Gastroesophageal sphincter (tissue), 4 donors: Measurements from ENCODE around the gene CHRNB2. TPM values are rescaled to one million over a fixed set of nuclear protein-coding genes. Genes with fewer than 3 reads are reported as not detected.
A peak's percentile ranks its signal among the peaks of the same experiment; 100 is the strongest.

ENCODE experiments used
- ATAC-seq: fragments of 150-250 bp; one replicate; pipeline ENCODE4 v1.9.1; 2016; ENCODE audit warnings: mild to moderate bottlenecking, moderate library complexity
- H3K27ac ChIP-seq, 4 donors: fragments of 200-600 bp; sonication (generic) in 3 of 4; 1 replicate in 3 of 4; 2 replicates in 1 of 4; pipeline ENCODE4 v1.5.1; 2016 to 2019
- H3K27me3 ChIP-seq: fragments of 200-600 bp; sonication (generic); one replicate; pipeline ENCODE4 v1.5.1; 2019
- H3K36me3 ChIP-seq, 2 donors: fragments of 200-600 bp; sonication (generic); one replicate each; pipeline ENCODE4 v1.5.1; 2019; ENCODE audit warnings: control low read depth in 1 of 2
- H3K4me1 ChIP-seq, 3 donors: fragments of 200-600 bp; sonication (generic); 1 replicate in 2 of 3; 2 replicates in 1 of 3; pipeline ENCODE4 v1.5.1; 2016 to 2019; ENCODE audit warnings: control low read depth in 2 of 3
- H3K4me3 ChIP-seq, 2 donors: fragments of 200-600 bp; sonication (generic); one replicate each; pipeline ENCODE4 v1.5.1; 2019; ENCODE audit warnings: mild to moderate bottlenecking in 1 of 2, moderate library complexity in 1 of 2
- H3K9me3 ChIP-seq, 3 donors: fragments of 200-600 bp; sonication (generic); one replicate each; pipeline ENCODE4 v1.5.1; 2017 to 2019; ENCODE audit warnings: control low read depth in 2 of 3
- EP300 ChIP-seq: sonication (generic); formaldehyde crosslinking; IDR thresholded peaks from one replicate; pipeline ENCODE4 v1.6.1; 2017; ENCODE audit warnings: antibody characterized with exemption, mild to moderate bottlenecking
- POLR2A ChIP-seq, 2 donors: fragments of 450-650 bp; IDR thresholded peaks; one replicate each; pipeline ENCODE4 v1.6.1; 2017; ENCODE audit warnings: antibody characterized with exemption in 2 of 2, mild to moderate bottlenecking in 2 of 2, moderate library complexity in 1 of 2
- POLR2AphosphoS5 ChIP-seq: sonication (generic); formaldehyde crosslinking; IDR thresholded peaks from one replicate; pipeline ENCODE4 v1.6.1; 2017; ENCODE audit warnings: antibody characterized with exemption
- WGBS, 2 donors: methylation state at CpG; one replicate each; pipeline ENCODE4 v1.1.5; 2018; ENCODE audit warnings: low coverage in 1 of 2; 5-methylcytosine and 5-hydroxymethylcytosine counted together
- total RNA-seq, 4 donors: library from RNA; depleted of rRNA; stranded (reverse); fragments of >200 nt; gene quantifications; one replicate each; pipeline ENCODE4 v1.1.0, GENCODE V29; 2016
- TF ChIP-seq, protein P1 (sequence below), 4 experiments: fragments of 200-600 bp in 2 of 4; fragments of 450-650 bp in 2 of 4; sonication (generic) in 1 of 4; IDR thresholded peaks; one replicate each; pipeline ENCODE4 v1.5.1; 2017 to 2019; ENCODE audit warnings: antibody characterized with exemption in 4 of 4, mild to moderate bottlenecking in 2 of 4, moderate library complexity in 2 of 4

CHRNB2 gene
- total RNA-seq, 4 donors from 2014 or later, result 0.08 to 0.45 (median 0.13) TPM; not detected in 1

DNA sequence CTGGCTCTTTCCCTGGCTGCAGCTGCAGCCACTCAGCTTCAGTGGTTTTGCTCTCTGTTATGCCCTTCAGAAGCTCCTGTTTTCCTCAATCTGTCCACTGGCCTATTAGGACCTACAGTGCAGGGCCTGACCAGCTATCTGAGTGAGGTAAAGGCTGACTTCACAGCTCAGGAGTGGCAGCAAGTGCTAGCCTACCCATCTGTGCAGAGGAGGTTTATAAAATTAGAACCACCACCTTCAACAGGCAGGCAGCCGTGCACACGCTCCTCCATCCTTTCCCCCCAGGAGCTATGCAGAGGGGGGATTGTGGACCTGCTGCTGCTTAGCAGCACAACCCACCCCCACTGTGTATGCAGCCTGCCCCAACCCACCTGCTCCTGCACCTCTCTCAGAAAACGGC is 32.1 kb downstream of the CHRNB2 start:
- Histone ChIP-seq H3K4me1 (peaks cover 0 to 66% (median 14%) of the 10 kb centered on the region in 3 donors), H3K27ac (peak overlapping the region in 2 of 4 donors; percentile 32 to 53), H3K27me3 (no peaks in the 10 kb centered on the region), H3K36me3 (peaks cover 0 to 79% of the 10 kb centered on the region in 2 donors), H3K4me3 (no peak overlapping the region), H3K9me3 (no peaks in the 10 kb centered on the region)
- no peak for ATAC-seq
- 75% methylated on average over 2 of the region's 3 CpGs; no CpG with 5 or more reads in 1 of the 2 donors for WGBS, 2 donors
- TF ChIP-seq POLR2A (IDR thresholded peaks at IDR 0.05), result no peak
- no peak for TF ChIP-seq POLR2AphosphoS5
- TF ChIP-seq, protein P1, sequence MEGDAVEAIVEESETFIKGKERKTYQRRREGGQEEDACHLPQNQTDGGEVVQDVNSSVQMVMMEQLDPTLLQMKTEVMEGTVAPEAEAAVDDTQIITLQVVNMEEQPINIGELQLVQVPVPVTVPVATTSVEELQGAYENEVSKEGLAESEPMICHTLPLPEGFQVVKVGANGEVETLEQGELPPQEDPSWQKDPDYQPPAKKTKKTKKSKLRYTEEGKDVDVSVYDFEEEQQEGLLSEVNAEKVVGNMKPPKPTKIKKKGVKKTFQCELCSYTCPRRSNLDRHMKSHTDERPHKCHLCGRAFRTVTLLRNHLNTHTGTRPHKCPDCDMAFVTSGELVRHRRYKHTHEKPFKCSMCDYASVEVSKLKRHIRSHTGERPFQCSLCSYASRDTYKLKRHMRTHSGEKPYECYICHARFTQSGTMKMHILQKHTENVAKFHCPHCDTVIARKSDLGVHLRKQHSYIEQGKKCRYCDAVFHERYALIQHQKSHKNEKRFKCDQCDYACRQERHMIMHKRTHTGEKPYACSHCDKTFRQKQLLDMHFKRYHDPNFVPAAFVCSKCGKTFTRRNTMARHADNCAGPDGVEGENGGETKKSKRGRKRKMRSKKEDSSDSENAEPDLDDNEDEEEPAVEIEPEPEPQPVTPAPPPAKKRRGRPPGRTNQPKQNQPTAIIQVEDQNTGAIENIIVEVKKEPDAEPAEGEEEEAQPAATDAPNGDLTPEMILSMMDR (IDR thresholded peaks at IDR 0.05), result no peak
- no peak for TF ChIP-seq EP300

DNA sequence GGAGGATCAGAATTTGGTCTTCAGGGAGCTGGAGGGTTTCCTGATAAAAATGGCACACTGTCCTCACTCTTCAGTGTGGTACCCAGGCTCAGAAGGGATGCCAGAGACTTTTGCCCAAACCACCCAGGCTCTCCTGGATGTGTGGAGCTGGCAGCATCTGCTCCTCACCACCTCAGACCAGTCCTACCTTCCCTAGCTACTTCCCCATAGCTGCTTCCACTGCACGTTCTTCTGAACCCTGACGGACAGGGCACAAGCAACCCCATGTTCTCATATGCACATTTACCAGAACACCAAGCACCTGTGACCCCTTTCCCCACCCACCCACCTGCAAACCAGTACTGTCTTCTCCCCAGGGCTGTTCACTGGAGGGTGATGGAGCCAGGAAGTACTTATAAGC is 35.7 kb downstream of the CHRNB2 start:
- 30 to 55% methylated on average over 2 of the region's 2 CpGs for WGBS, 2 donors
- ATAC-seq, result no peak
- TF ChIP-seq, protein P1 (IDR thresholded peaks at IDR 0.05), result no peak
- TF ChIP-seq EP300, result no peak
- no peak for TF ChIP-seq POLR2AphosphoS5
- no peak for TF ChIP-seq POLR2A (IDR thresholded peaks at IDR 0.05)
- Histone ChIP-seq H3K9me3 (no peaks in the 10 kb centered on the region), H3K27me3 (no peaks in the 10 kb centered on the region), H3K36me3 (peaks cover 0 to 42% of the 10 kb centered on the region in 2 donors), H3K27ac (no peak overlapping the region), H3K4me3 (no peak overlapping the region), H3K4me1 (peaks cover 0 to 91% (median 24%) of the 10 kb centered on the region in 3 donors)

DNA sequence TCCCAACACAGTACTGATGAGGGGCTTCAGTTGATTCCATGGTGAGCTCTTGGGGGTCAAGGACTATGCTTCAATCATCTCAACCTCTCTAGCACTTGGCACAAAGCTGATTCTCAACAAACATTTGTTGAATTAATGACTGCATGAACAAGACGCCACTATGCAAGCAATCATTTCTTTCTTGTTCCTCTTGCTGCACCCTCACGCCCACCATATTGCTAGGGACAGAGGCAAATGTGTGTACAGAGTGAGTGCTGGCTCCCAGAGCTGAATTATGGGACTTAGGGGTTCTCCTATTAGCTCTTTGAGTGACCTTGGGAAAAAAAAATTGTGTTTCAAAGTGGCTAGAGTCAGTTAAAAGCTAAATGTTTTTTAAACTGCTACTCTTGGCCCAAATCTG is 38.0 kb downstream of the CHRNB2 start:
- no peaks in the 10 kb centered on the region for H3K9me3 ChIP-seq
- no peak overlapping the region for H3K4me3 ChIP-seq
- no peak overlapping the region for H3K27ac ChIP-seq
- peaks cover 0 to 81% (median 10%) of the 10 kb centered on the region in 3 donors for H3K4me1 ChIP-seq
- H3K27me3 ChIP-seq, result no peaks in the 10 kb centered on the region
- H3K36me3 ChIP-seq, result peaks cover 0 to 20% of the 10 kb centered on the region in 2 donors
- TF ChIP-seq POLR2A (IDR thresholded peaks at IDR 0.05) (no peak), EP300 (no peak), POLR2AphosphoS5 (no peak)
- TF ChIP-seq, protein P1 (IDR thresholded peaks at IDR 0.05), result no peak
- WGBS, 2 donors, result 58 to 60% methylated on average over 2 of the region's 2 CpGs
- ATAC-seq, result no peak

DNA sequence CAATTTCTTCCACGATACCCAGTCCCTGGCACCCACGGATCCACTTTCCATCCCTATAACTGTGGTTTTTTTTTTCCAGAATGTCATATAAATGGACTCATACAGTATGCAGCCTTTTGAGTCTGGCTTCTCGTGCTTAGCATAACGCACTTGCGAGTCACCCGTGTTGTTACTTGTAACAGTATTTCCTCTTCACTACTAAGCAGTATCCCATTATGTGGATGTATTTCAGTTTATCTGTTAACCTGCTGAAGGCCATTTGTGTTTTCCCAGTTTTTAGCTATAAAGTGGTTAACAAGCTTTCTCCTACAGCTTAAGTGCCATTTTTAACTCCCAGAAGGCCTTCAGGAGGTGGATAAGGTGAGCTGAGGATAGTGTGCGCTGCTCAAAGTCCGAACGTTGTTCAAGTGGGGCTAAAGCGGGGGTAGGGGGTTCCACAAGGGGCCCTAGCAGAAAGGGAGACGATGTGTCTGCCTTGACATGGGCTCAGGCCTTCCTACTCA is 39.6 kb downstream of the CHRNB2 start:
- Histone ChIP-seq H3K27me3 (no peaks in the 10 kb centered on the region), H3K9me3 (no peaks in the 10 kb centered on the region), H3K4me1 (peaks cover 0 to 74% (median 10%) of the 10 kb centered on the region in 3 donors), H3K4me3 (peak overlapping the region; percentile 81 to 83), H3K36me3 (peaks cover 0 to 4% of the 10 kb centered on the region in 2 donors), H3K27ac (peak overlapping the region; percentile 80 to 100 (median 96))
- TF ChIP-seq POLR2A (IDR thresholded peaks at IDR 0.05), result no peak
- TF ChIP-seq, protein P1 (IDR thresholded peaks at IDR 0.05), result no peak
- TF ChIP-seq EP300, result no peak
- TF ChIP-seq POLR2AphosphoS5, result no peak
- no peak for ATAC-seq
- 1 to 10% methylated on average over 9 to 11 of the region's 11 CpGs for WGBS, 2 donors
